Daoy (cell line): ENCODE results near the gene MTMR2. TPM values are rescaled to one million over a fixed set of nuclear protein-coding genes. Genes with fewer than 3 reads are reported as not detected.
"Not testable (repeated sequence)": the region's sequence is repeated elsewhere in the genome, so short reads cannot be mapped to it uniquely, and the experiment has no call there.

ENCODE experiments used
- DNase-seq: peaks from one replicate; pipeline ENCODE4 v3.0.0-alpha.2; 2015; ENCODE audit warnings: low read depth
- total RNA-seq: library from RNA; depleted of rRNA; stranded (reverse); fragments of >200 nt; shearing (Covaris generic); gene quantifications from 2 replicates; pipeline ENCODE4 v1.2.3, GENCODE V29; 2014

Gene MTMR2
- total RNA-seq, 1 experiment from 2014 or later = 18.0 TPM

GRCh38 chr11:95816037-95816436, 107.9 kb downstream of the MTMR2 start:
- DNase-seq = no peak

GRCh38 chr11:95811052-95811451, 112.9 kb downstream of the MTMR2 start:
- not testable (repeated sequence) for DNase-seq

- not testable (repeated sequence) for DNase-seq
Observed at GRCh38 chr11:95806464-95806863, 117.4 kb downstream of the MTMR2 start.

GRCh38 chr11:95805869-95806268, 118.0 kb downstream of the MTMR2 start:
- DNase-seq = no peak

- DNase-seq = no peak
Observed at GRCh38 chr11:95803973-95804372, 119.9 kb downstream of the MTMR2 start.

GRCh38 chr11:95802806-95803205, 121.1 kb downstream of the MTMR2 start:
- no peak for DNase-seq

- DNase-seq = no peak
Observed at GRCh38 chr11:95800438-95800837, 123.5 kb downstream of the MTMR2 start.

GRCh38 chr11:95799546-95799945, 124.4 kb downstream of the MTMR2 start:
- no peak for DNase-seq

GRCh38 chr11:95796501-95796900, 127.4 kb downstream of the MTMR2 start:
- DNase-seq = no peak

- no peak for DNase-seq
Observed at GRCh38 chr11:95795627-95796295, 128.1 kb downstream of the MTMR2 start.

GRCh38 chr11:95794086-95794485, 129.8 kb downstream of the MTMR2 start:
- DNase-seq = peak; percentile 9

- no peak for DNase-seq
Observed at GRCh38 chr11:95793116-95793515, 130.8 kb downstream of the MTMR2 start.

- DNase-seq = no peak
Observed at GRCh38 chr11:95792700-95793099, 131.2 kb downstream of the MTMR2 start.

GRCh38 chr11:95792200-95792599, 131.7 kb downstream of the MTMR2 start:
- no peak for DNase-seq

- DNase-seq = no peak
Observed at GRCh38 chr11:95791709-95792033, 132.2 kb downstream of the MTMR2 start.

- DNase-seq = peak; percentile 51
Observed at GRCh38 chr11:95790933-95791708, 132.8 kb downstream of the MTMR2 start.

GRCh38 chr11:95790123-95790932, 133.6 kb downstream of the MTMR2 start, which contains the start of gene CEP57:
TSS of gene CEP57 (plus strand) at chr11:95790498. CDS start at chr11:95790699, 201 bp downstream.
- peak; percentile 96 for DNase-seq

GRCh38 chr11:95789506-95790122, 134.3 kb downstream of the MTMR2 start, which contains the start of gene FAM76B:
TSS of gene FAM76B (minus strand) at chr11:95789782. CDS start at chr11:95789478, 304 bp downstream.
- DNase-seq = peak; percentile 99

- DNase-seq = peak; percentile 28
Observed at GRCh38 chr11:95788921-95789505, 134.9 kb downstream of the MTMR2 start.
